GM21515 (cell line): ENCODE measurements around the gene LRRC23.

Source experiments
- ATAC-seq: cut with Tn5 transposase; IDR thresholded peaks from one replicate; pipeline ENCODE4 v1.9.1; 2021; ENCODE audit not compliant: unreplicated experiment

The LRRC23 gene

DNA sequence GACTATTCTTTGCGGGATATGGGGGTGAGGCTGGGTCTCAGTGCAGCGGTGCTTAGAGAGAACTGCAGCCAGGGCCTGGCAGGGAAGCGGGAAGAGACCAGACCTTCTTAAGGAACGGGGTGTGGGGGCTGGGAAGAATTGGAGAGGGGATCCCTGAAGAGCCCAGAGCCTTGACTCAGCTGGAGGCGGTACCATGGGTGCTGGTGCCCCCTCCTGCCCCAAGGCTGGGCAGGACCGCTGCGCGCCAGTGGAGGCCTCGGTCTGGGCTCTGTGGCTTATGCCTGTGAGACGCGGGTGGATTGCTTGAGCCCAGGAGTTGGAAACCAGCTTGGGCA is 37.7 kb downstream of the LRRC23 start:
- ATAC-seq = no peak

- ATAC-seq = peak; percentile 29
Observed at GRCh38 chr12:6943389-6943721, 38.7 kb downstream of the LRRC23 start.

DNA sequence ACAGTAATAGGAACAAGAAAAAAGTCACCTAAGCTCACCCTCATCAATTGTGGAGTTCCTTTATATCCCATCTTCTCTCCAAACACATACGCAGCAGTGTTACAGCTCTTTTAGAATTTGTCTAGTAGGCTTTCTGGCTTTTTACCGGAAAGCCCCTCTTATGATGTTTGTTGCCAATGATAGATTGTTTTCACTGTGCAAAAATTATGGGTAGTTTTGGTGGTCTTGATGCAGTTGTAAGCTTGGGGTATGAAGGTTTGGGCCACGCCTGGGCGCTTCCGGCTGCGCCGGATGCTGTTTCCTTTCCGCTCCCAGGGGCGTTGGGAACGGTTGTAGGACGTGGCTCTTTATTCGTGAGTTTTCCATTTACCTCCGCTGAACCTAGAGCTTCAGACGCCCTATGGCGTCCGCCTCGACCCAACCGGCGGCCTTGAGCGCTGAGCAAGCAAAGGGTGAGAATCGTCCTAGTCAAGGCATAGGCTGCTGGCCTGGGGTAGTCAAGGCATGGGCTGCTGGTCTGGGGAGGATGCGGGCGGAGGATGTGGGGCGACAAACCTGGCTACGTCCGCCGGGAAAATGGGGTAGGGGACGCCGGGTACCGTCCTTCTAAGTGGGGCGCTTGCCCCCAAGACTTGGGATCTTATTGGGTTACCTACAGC is 39.2 kb downstream of the LRRC23 start, which contains the start of the genes C12orf57 and RNU7-1:
Gene C12orf57, plus strand, starts transcription at position 301 of the 659 bp plus-strand sequence. Its CDS starts 100 bp downstream, at position 401.
Gene RNU7-1, plus strand, starts transcription at position 95 of the 659 bp plus-strand sequence.
- ATAC-seq = peak; percentile 34

- ATAC-seq = peak; percentile 39
Observed at GRCh38 chr12:6944381-6945186, 40.0 kb downstream of the LRRC23 start.

GRCh38 chr12:6945613-6946012 is 41.0 kb downstream of the LRRC23 start:
- no peak for ATAC-seq

DNA sequence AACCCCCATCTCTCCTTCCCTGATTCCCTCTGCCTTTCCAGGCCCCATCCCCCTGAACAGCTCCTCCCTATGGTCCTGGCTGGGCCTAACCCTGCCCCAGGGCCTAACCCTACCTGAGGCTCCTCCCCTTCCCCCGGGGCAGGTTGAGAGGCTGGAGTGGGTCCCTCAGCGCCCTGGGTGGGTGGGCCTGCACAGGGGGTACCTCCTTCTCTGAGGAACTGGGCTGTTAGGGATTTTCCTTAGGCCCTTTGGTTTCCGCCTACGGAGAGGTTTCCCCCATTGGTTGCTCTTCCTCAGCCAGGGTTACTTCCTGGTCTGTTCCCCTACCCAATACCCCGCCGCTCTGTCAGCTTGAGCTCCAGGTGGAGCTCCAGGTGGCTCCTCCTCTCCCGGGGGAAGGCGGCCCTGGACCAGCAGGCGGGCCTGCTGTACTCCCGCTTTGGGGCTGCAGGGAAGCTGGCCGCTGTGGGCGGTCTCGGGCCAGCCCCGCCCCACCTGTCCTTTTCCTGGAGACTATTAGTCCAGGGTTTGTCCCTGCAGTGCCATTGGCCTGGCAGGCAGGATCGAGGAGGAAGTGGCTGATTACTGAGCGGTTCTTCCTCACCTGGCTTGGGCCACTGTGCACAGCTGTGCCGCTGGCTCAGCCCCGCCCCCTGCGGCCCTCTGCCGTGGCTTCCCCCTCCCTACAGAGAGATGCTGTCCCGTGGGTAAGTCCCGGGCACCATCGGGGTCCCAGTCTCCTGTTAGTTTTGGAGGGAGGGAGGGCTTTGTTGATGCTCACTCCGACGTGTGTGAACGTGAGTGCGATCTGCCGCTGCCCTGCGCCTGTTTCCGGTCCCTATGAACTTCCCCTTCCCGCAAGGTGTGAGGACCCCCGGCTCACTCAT is 41.7 kb downstream of the LRRC23 start:
- ATAC-seq = no peak

DNA sequence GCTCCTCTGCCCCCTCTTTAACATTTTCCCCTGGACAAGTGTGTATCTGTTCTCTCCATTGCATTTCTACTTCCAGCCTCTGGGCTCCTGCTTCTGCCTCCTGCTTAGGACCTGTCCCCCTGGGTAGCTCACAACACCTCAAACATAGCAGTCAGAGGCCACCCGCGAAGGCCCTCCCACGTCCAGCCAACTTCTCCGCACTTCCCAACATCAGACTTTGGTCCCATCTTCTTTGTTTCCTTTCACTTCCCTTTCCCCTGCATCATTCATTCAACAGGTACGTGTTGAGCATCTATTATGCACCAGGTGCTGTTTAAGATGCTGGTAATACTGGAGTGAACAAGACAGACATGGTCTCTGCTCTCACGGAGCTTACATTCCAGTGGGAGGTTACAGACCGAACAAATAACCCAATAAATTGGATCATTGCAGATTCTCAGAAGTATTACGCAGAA is 42.3 kb downstream of the LRRC23 start:
- ATAC-seq = no peak

DNA sequence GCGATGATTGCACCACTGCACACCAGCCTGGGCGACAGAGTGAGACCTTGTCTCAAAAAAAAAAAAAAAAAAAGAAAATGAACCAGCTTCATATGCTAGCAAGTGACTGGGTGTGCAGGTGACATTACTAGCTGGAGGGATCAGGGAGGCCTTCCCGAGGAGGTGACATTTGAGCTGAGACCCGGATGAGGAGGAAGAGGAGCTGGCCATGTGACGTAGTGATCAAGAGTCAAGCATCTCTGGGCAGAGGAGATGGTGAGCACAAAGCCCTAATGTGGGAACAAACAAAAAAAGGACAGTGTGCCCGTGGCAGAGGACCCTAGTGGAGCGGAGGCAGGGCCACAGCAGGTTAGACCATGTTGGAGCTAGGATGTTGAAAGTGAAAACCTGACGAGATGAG is 43.0 kb downstream of the LRRC23 start:
- ATAC-seq = no peak

- no peak for ATAC-seq
Observed at GRCh38 chr12:6948873-6949594, 44.4 kb downstream of the LRRC23 start.

- ATAC-seq = no peak
Observed at GRCh38 chr12:6950401-6950801, 45.8 kb downstream of the LRRC23 start.

GRCh38 chr12:6950811-6951540 is 46.4 kb downstream of the LRRC23 start, which contains the start of gene PTPN6:
Gene PTPN6 (plus strand): TSS chr12:6951356. CDS start chr12:6951513, 157 bp downstream.
- ATAC-seq = no peak

GRCh38 chr12:6951551-6952120 is 47.0 kb downstream of the LRRC23 start:
- ATAC-seq = no peak

GRCh38 chr12:6952121-6952862 is 47.7 kb downstream of the LRRC23 start:
- ATAC-seq = no peak

GRCh38 chr12:6952863-6953441 is 48.3 kb downstream of the LRRC23 start:
- ATAC-seq = no peak

DNA sequence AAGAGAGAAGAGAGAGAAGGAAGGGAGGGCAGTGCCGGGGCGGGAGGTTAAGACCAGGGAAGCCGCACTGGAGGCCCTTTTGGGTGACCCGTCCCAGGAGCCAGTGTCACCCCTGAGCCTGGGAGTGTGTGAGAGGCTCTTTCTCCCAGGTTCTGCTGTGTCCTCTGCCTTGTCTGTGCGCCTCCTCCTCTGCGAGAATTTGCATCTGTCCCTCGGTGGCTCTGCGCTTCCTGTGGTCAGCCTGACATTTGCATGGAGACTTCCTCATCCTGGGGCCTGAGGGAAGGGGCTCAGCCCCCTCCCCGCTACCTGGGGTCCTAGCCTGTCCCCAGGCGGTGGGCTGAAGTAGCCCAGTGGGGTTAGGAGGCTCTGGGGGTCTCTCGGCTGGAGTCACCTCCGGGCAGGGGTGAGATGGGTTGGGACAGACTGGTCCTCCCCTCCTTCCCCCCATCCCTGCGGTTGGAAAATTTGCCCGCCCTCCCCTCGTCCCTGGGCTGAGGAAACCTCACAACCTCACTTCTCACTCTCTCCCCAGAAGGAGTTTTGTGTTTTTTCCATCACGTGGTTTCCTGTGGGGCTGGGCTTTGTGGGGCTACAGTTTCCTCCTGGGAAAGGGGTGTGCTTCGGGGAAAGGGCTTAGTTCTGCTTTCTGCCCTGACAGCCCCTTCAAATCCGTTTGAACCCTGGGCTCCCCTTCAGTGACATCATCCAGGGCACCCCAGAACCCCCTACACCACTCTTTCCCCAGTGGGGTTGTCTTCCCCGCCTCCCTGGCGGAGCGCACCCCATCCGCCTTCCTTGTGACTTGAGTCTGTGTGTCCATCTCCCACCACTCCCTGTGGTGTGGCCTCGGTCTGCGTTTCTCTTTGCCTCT is 49.1 kb downstream of the LRRC23 start:
- peak; percentile 36 for ATAC-seq

DNA sequence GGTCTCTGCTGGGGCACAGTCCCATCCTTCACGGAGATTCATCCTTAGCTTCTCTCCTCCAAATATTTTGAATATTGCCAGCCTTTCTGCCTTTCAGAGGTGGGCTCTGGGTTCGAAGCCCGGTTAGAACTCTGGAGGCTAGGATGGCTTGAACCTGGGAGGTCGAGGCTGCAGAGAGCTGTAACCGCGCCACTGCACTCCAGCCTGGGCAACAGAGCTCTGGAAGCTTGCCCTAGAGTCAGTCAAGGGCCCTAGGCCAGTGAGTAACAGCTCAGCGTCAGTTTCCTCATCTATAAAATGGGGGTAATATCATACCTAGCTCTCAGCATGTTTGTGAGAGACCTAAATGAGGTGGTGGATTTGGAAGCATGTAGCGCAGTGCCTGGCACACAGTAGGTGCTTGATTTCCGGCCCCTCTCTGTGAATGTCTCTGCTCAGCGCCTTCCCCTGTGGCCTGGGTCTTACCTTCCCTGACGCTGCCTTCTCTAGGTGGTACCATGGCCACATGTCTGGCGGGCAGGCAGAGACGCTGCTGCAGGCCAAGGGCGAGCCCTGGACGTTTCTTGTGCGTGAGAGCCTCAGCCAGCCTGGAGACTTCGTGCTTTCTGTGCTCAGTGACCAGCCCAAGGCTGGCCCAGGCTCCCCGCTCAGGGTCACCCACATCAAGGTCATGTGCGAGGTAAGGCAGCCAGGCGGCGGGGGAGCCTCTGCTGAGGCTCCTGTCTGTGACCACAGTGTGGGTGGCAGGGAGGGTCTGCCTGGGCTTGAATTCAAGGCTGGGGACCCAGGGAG is 49.9 kb downstream of the LRRC23 start:
- no peak for ATAC-seq
